Osteoblast (primary cell): ENCODE results near the gene C6orf89. TPM values are rescaled to one million over a fixed set of nuclear protein-coding genes. Genes with fewer than 3 reads are reported as not detected.
A peak's percentile ranks its signal among the peaks of the same experiment; 100 is the strongest.

Experiments
- DNase-seq: peaks from one replicate; pipeline ENCODE4 v3.0.0; 2011; ENCODE audit warnings: low spot score, mixed read lengths; ENCODE audit not compliant: insufficient read length; ENCODE audit errors: missing footprints
- H2AFZ ChIP-seq: 2 replicates; pipeline ENCODE4 v1.6.0; 2011; ENCODE audit warnings: mild to moderate bottlenecking, low read length
- H3K27ac ChIP-seq: 2 replicates; pipeline ENCODE4 v1.5.1; 2011; ENCODE audit warnings: mild to moderate bottlenecking, low read depth, low read length, moderate library complexity
- H3K27me3 ChIP-seq: 2 replicates; pipeline ENCODE4 v1.6.0; 2012; ENCODE audit warnings: mild to moderate bottlenecking, control low read depth, inconsistent platforms, low read length, moderate library complexity; ENCODE audit not compliant: insufficient read depth
- H3K36me3 ChIP-seq: 2 replicates; pipeline ENCODE4 v1.5.1; 2011; ENCODE audit warnings: mild to moderate bottlenecking, low read length, control low read depth, moderate library complexity; ENCODE audit not compliant: insufficient read depth
- H3K4me1 ChIP-seq: 2 replicates; pipeline ENCODE4 v1.5.1; 2011; ENCODE audit warnings: mild to moderate bottlenecking, low read length, control low read depth, moderate library complexity; ENCODE audit not compliant: insufficient read depth
- H3K4me2 ChIP-seq: 2 replicates; pipeline ENCODE4 v1.6.0; 2011; ENCODE audit warnings: mild to moderate bottlenecking, low read length; ENCODE audit not compliant: insufficient read depth
- H3K4me3 ChIP-seq: fragments of 200-600 bp; sonication (generic); 3 replicates; pipeline ENCODE4 v1.5.1; 2012; ENCODE audit warnings: mild to moderate bottlenecking, low read length, inconsistent platforms; ENCODE audit not compliant: insufficient read depth
- H3K79me2 ChIP-seq: 2 replicates; pipeline ENCODE4 v1.6.0; 2012; ENCODE audit warnings: mild to moderate bottlenecking, low read length, control low read depth, inconsistent platforms; ENCODE audit not compliant: insufficient read depth
- H3K9me3 ChIP-seq: 2 replicates; pipeline ENCODE4 v1.5.1; 2011; ENCODE audit warnings: low read depth, low read length, control low read depth
- H4K20me1 ChIP-seq: 2 replicates; pipeline ENCODE4 v1.6.0; 2012; ENCODE audit warnings: mild to moderate bottlenecking, low read length, control low read depth; ENCODE audit not compliant: insufficient read depth
- CTCF ChIP-seq: IDR thresholded peaks from 2 replicates; pipeline ENCODE4 v1.5.1; 2011; ENCODE audit warnings: mild to moderate bottlenecking, low read depth, low read length, moderate library complexity; ENCODE audit errors: extremely low read depth
- total RNA-seq: library from RNA; depleted of rRNA; stranded (reverse); fragments of >200 nt; gene quantifications from 2 replicates; pipeline ENCODE4 v1.2.3, GENCODE V29; 2012

Gene C6orf89
- total RNA-seq, 1 donor: 59.0 TPM

- H3K4me2 ChIP-seq: no peak overlapping the region
- H4K20me1 ChIP-seq: peaks cover 41% of the 10 kb centered on the region
- TF ChIP-seq CTCF: no peak
Measured at GRCh38 chr6:36975231-36976006, 89.7 kb downstream of the C6orf89 start.

GRCh38 chr6:36976007-36976264 is 90.2 kb downstream of the C6orf89 start:
- Histone ChIP-seq H3K27me3 (no peaks in the 10 kb centered on the region), H3K36me3 (peaks cover 79% of the 10 kb centered on the region), H3K9me3 (no peaks in the 10 kb centered on the region), H3K4me3 (no peak overlapping the region), H3K4me1 (no peaks in the 10 kb centered on the region), H3K27ac (no peak overlapping the region), H2AFZ (no peak overlapping the region), H3K79me2 (peaks cover 55% of the 10 kb centered on the region), H3K4me2 (no peak overlapping the region), H4K20me1 (peaks cover 44% of the 10 kb centered on the region)
- no peak for DNase-seq
- TF ChIP-seq CTCF: no peak

More at GRCh38 chr6:36975231-36976006, 89.7 kb downstream of the C6orf89 start:
- peaks cover 82% of the 10 kb centered on the region for H3K36me3 ChIP-seq
- H2AFZ ChIP-seq: no peak overlapping the region
- no peaks in the 10 kb centered on the region for H3K27me3 ChIP-seq
- H3K4me3 ChIP-seq: no peak overlapping the region
- H3K9me3 ChIP-seq: no peaks in the 10 kb centered on the region
- H3K4me1 ChIP-seq: no peaks in the 10 kb centered on the region
- H3K79me2 ChIP-seq: peaks cover 50% of the 10 kb centered on the region
- H3K27ac ChIP-seq: no peak overlapping the region
- DNase-seq: peak; percentile 50

GRCh38 chr6:36976509-36976908 is 90.8 kb downstream of the C6orf89 start:
- peaks cover 45% of the 10 kb centered on the region for H4K20me1 ChIP-seq
- no peak overlapping the region for H3K27ac ChIP-seq
- no peak for TF ChIP-seq CTCF
- H3K4me1 ChIP-seq: no peaks in the 10 kb centered on the region
- peaks cover 73% of the 10 kb centered on the region for H3K36me3 ChIP-seq
- H3K4me3 ChIP-seq: no peak overlapping the region
- DNase-seq: peak; percentile 13
- H3K9me3 ChIP-seq: no peaks in the 10 kb centered on the region
- H2AFZ ChIP-seq: no peak overlapping the region
- H3K4me2 ChIP-seq: no peak overlapping the region
- peaks cover 61% of the 10 kb centered on the region for H3K79me2 ChIP-seq
- no peaks in the 10 kb centered on the region for H3K27me3 ChIP-seq

GRCh38 chr6:36976931-36977330 is 91.2 kb downstream of the C6orf89 start:
- peaks cover 65% of the 10 kb centered on the region for H3K79me2 ChIP-seq
- H3K27ac ChIP-seq: no peak overlapping the region
- peaks cover 45% of the 10 kb centered on the region for H4K20me1 ChIP-seq

More at GRCh38 chr6:36976931-36977330, 91.2 kb downstream of the C6orf89 start:
- H2AFZ ChIP-seq: no peak overlapping the region
- no peaks in the 10 kb centered on the region for H3K27me3 ChIP-seq
- peak; percentile 39 for DNase-seq
- H3K4me3 ChIP-seq: no peak overlapping the region
- H3K9me3 ChIP-seq: no peaks in the 10 kb centered on the region
- H3K4me1 ChIP-seq: no peaks in the 10 kb centered on the region
- no peak for TF ChIP-seq CTCF
- H3K4me2 ChIP-seq: no peak overlapping the region
- H3K36me3 ChIP-seq: peaks cover 69% of the 10 kb centered on the region
